EL (cell line): ENCODE results near the gene TCL1A.

ENCODE experiments used
- DNase-seq: peaks from one replicate; pipeline ENCODE4 v3.0.0-alpha.2; 2016

Gene TCL1A

GRCh38 chr14:95703805-95704204 is 10.1 kb downstream of the TCL1A start:
- no peak for DNase-seq

GRCh38 chr14:95703341-95703740 is 10.6 kb downstream of the TCL1A start:
- no peak for DNase-seq

GRCh38 chr14:95701846-95702221 is 12.1 kb downstream of the TCL1A start:
- no peak for DNase-seq

- DNase-seq: no peak
Measured at GRCh38 chr14:95700221-95700976, 13.5 kb downstream of the TCL1A start.

GRCh38 chr14:95699412-95699811 is 14.5 kb downstream of the TCL1A start:
- DNase-seq: no peak

- DNase-seq: no peak
Measured at GRCh38 chr14:95698287-95698686, 15.6 kb downstream of the TCL1A start.

GRCh38 chr14:95697764-95698163 is 16.2 kb downstream of the TCL1A start:
- DNase-seq: no peak

- DNase-seq: no peak
Measured at GRCh38 chr14:95696741-95697140, 17.2 kb downstream of the TCL1A start.

- DNase-seq: no peak
Measured at GRCh38 chr14:95695913-95696312, 18.0 kb downstream of the TCL1A start.

- no peak for DNase-seq
Measured at GRCh38 chr14:95695051-95695450, 18.9 kb downstream of the TCL1A start.

GRCh38 chr14:95692109-95692508 is 21.8 kb downstream of the TCL1A start:
- DNase-seq: no peak

- no peak for DNase-seq
Measured at GRCh38 chr14:95691591-95691990, 22.3 kb downstream of the TCL1A start.

GRCh38 chr14:95690815-95691214 is 23.1 kb downstream of the TCL1A start:
- DNase-seq: no peak

- DNase-seq: no peak
Measured at GRCh38 chr14:95689441-95689840, 24.5 kb downstream of the TCL1A start.

GRCh38 chr14:95686935-95687334 is 27.0 kb downstream of the TCL1A start:
- DNase-seq: no peak

- no peak for DNase-seq
Measured at GRCh38 chr14:95685978-95686922, 27.7 kb downstream of the TCL1A start, which contains the start of gene TCL1B. Gene TCL1B (plus strand): TSS chr14:95686426. CDS start chr14:95686468, 42 bp downstream.

- peak; percentile 9 for DNase-seq
Measured at GRCh38 chr14:95683793-95684192, 30.1 kb downstream of the TCL1A start.

GRCh38 chr14:95681153-95681552 is 32.8 kb downstream of the TCL1A start:
- DNase-seq: no peak

GRCh38 chr14:95679998-95680735 is 33.8 kb downstream of the TCL1A start:
- DNase-seq: no peak

- DNase-seq: no peak
Measured at GRCh38 chr14:95679148-95679815, 34.6 kb downstream of the TCL1A start.

- DNase-seq: no peak
Measured at GRCh38 chr14:95677179-95677835, 36.6 kb downstream of the TCL1A start.

GRCh38 chr14:95675486-95675885 is 38.4 kb downstream of the TCL1A start:
- DNase-seq: no peak
